Activated effector memory CD4-positive, alpha-beta T cell treated with anti-CD3 and anti-CD28 coated beads, Interleukin-2, amount 50 U/mL, for 16 hours (primary cell): ENCODE data around the gene COL6A1.

ENCODE experiments used
- DNase-seq: peaks from one replicate; pipeline ENCODE4 v3.0.0-alpha.2; 2020

COL6A1 gene

GRCh38 chr21:45982758-45983648, 1.4 kb downstream of the COL6A1 start:
- peak; percentile 62 for DNase-seq

GRCh38 chr21:45983649-45983965, 2.0 kb downstream of the COL6A1 start:
- no peak for DNase-seq

- peak; percentile 64 for DNase-seq
These were observed 2.5 kb downstream of the COL6A1 start for GRCh38 chr21:45983981-45984551.

- DNase-seq = no peak
These were observed 3.1 kb downstream of the COL6A1 start for GRCh38 chr21:45984584-45985095.

GRCh38 chr21:45985471-45986315, 4.1 kb downstream of the COL6A1 start:
- DNase-seq = peak; percentile 57

GRCh38 chr21:45986316-45987051, 4.9 kb downstream of the COL6A1 start:
- peak; percentile 61 for DNase-seq

GRCh38 chr21:45987121-45987711, 5.6 kb downstream of the COL6A1 start:
- peak; percentile 57 for DNase-seq

GRCh38 chr21:45988366-45989347, 7.1 kb downstream of the COL6A1 start:
- DNase-seq = peak; percentile 58

- DNase-seq = peak; percentile 44
These were observed 7.9 kb downstream of the COL6A1 start for GRCh38 chr21:45989355-45990048.

GRCh38 chr21:45990049-45990711, 8.6 kb downstream of the COL6A1 start:
- DNase-seq = peak; percentile 57

- DNase-seq = peak; percentile 53
These were observed 9.4 kb downstream of the COL6A1 start for GRCh38 chr21:45990741-45991605.

GRCh38 chr21:45991606-45992300, 10.2 kb downstream of the COL6A1 start:
- peak; percentile 55 for DNase-seq

GRCh38 chr21:45992301-45993209, 11.0 kb downstream of the COL6A1 start:
- DNase-seq = peak; percentile 54

- DNase-seq = peak; percentile 51
These were observed 11.9 kb downstream of the COL6A1 start for GRCh38 chr21:45993210-45994085.

GRCh38 chr21:45994086-45994661, 12.6 kb downstream of the COL6A1 start:
- DNase-seq = no peak
